Stomach (tissue), 4 donors: ENCODE measurements around the gene DMAC2L.

Experiments
- CTCF ChIP-seq, 7 experiments: fragments of 450-650 bp in 4 of 7; fragments of 200-600 bp in 3 of 7; sonication (generic) in 3 of 7; IDR thresholded peaks; one replicate each; pipeline ENCODE4 v1.5.1; 2016 to 2019; ENCODE audit warnings: antibody characterized with exemption in 7 of 7, control low read depth in 2 of 7, mild to moderate bottlenecking in 1 of 7
- EP300 ChIP-seq: sonication (generic); formaldehyde crosslinking; IDR thresholded peaks from one replicate; pipeline ENCODE4 v1.6.1; 2017; ENCODE audit warnings: antibody characterized with exemption
- POLR2A ChIP-seq, 4 donors: fragments of 450-650 bp; IDR thresholded peaks; one replicate each; pipeline ENCODE4 v1.6.1; 2016; ENCODE audit warnings: antibody characterized with exemption in 4 of 4, control low read depth in 2 of 4, mild to moderate bottlenecking in 1 of 4, moderate library complexity in 1 of 4
- POLR2AphosphoS5 ChIP-seq, 3 donors: sonication (generic); formaldehyde crosslinking; IDR thresholded peaks; one replicate each; pipeline ENCODE4 v1.6.1; 2016; ENCODE audit warnings: antibody characterized with exemption in 3 of 3

- TF ChIP-seq CTCF (IDR thresholded peaks at IDR 0.05) (no peak), POLR2A (IDR thresholded peaks at IDR 0.05) (no peak), POLR2AphosphoS5 (IDR thresholded peaks at IDR 0.05) (no peak), EP300 (no peak)
Observed at GRCh38 chr14:50319293-50319692, 7.2 kb downstream of the DMAC2L start.
